ENCODE measurements around the gene KLHDC8B. TPM values are rescaled to one million over a fixed set of nuclear protein-coding genes. Genes with fewer than 3 reads are reported as not detected.

Gene KLHDC8B
- total RNA-seq, 1 experiment from 2014 or later = 8.4 TPM

Other genes with a start within 250 kb of the KLHDC8B start
- 36.1 and 86.7 TPM in 2 replicates for gene P4HTM, start 181.4 kb upstream of the KLHDC8B start, total RNA-seq (2014; rRNA removed; shearing (Covaris generic); ENCODE audit: low replicate concordance)
- gene WDR6, start 164.2 kb upstream of the KLHDC8B start, total RNA-seq (2014; rRNA removed; shearing (Covaris generic); ENCODE audit: low replicate concordance) = 82.1 and 110 TPM in 2 replicates
- gene DALRD3, start 153.0 kb upstream of the KLHDC8B start, total RNA-seq (2014; rRNA removed; shearing (Covaris generic); ENCODE audit: low replicate concordance) = 44.8 and 53.4 TPM in 2 replicates
- gene NDUFAF3, start 149.5 kb upstream of the KLHDC8B start, total RNA-seq (2014; rRNA removed; shearing (Covaris generic); ENCODE audit: low replicate concordance) = 228 and 279 TPM in 2 replicates
- gene IMPDH2, start 142.2 kb upstream of the KLHDC8B start, total RNA-seq (2014; rRNA removed; shearing (Covaris generic); ENCODE audit: low replicate concordance) = 522 and 655 TPM in 2 replicates
- 75.4 and 80.0 TPM in 2 replicates for gene QRICH1, start 77.5 kb upstream of the KLHDC8B start, total RNA-seq (2014; rRNA removed; shearing (Covaris generic); ENCODE audit: low replicate concordance)
- gene QARS1, start 66.8 kb upstream of the KLHDC8B start, total RNA-seq (2014; rRNA removed; shearing (Covaris generic); ENCODE audit: low replicate concordance) = 220 and 257 TPM in 2 replicates
- gene USP19, start 50.8 kb upstream of the KLHDC8B start, total RNA-seq (2014; rRNA removed; shearing (Covaris generic); ENCODE audit: low replicate concordance) = 31.5 and 111 TPM in 2 replicates
- gene LAMB2, start 38.5 kb upstream of the KLHDC8B start, total RNA-seq (2014; rRNA removed; shearing (Covaris generic); ENCODE audit: low replicate concordance) = 3.8 TPM in 1 of 2 replicates, not detected in the other
- 18.4 and 22.0 TPM in 2 replicates for gene CCDC71, start 5.3 kb upstream of the KLHDC8B start, total RNA-seq (2014; rRNA removed; shearing (Covaris generic); ENCODE audit: low replicate concordance)
- gene C3orf62, start 105.6 kb downstream of the KLHDC8B start, total RNA-seq (2014; rRNA removed; shearing (Covaris generic); ENCODE audit: low replicate concordance) = 1.6 and 3.6 TPM in 2 replicates
- 30.0 and 31.7 TPM in 2 replicates for gene USP4, start 168.5 kb downstream of the KLHDC8B start, total RNA-seq (2014; rRNA removed; shearing (Covaris generic); ENCODE audit: low replicate concordance)
- gene GPX1, start 186.8 kb downstream of the KLHDC8B start, total RNA-seq (2014; rRNA removed; shearing (Covaris generic); ENCODE audit: low replicate concordance) = 89.0 and 127 TPM in 2 replicates
- gene RHOA, start 240.4 kb downstream of the KLHDC8B start, total RNA-seq (2014; rRNA removed; shearing (Covaris generic); ENCODE audit: low replicate concordance) = 227 and 281 TPM in 2 replicates
- 17.2 and 26.9 TPM in 2 replicates for gene TCTA, start 240.8 kb downstream of the KLHDC8B start, total RNA-seq (2014; rRNA removed; shearing (Covaris generic); ENCODE audit: low replicate concordance)